GM19452 (cell line): ENCODE measurements around the gene GADL1.

ENCODE experiments used
- ATAC-seq: cut with Tn5 transposase; IDR thresholded peaks from one replicate; pipeline ENCODE4 v1.9.1; 2021; ENCODE audit not compliant: unreplicated experiment

GADL1 gene

DNA sequence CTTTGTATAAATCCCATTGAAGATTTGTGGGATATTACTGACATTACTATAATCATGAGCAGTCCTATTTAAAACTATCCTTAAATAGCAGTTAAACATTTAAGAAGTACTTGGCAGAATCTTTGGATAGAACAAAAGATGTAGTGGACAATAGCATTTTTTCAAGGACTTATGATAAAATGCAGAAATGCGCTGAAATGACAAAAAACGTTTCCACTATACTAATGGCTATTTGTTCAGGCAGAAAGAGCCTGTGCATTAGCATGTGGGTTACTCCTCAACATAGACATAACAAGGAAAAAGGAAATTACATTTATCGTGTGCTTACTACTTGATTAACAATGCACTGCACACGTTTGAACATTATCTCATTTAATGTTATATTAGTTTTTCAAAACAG is 80.7 kb downstream of the GADL1 start:
- ATAC-seq: no peak

GRCh38 chr3:30811151-30811795 is 83.2 kb downstream of the GADL1 start:
- ATAC-seq: no peak

GRCh38 chr3:30810625-30811024 is 83.8 kb downstream of the GADL1 start:
- ATAC-seq: no peak

- no peak for ATAC-seq
Observed at GRCh38 chr3:30805695-30806094, 88.8 kb downstream of the GADL1 start.

- ATAC-seq: no peak
Observed at GRCh38 chr3:30804984-30805383, 89.5 kb downstream of the GADL1 start.

DNA sequence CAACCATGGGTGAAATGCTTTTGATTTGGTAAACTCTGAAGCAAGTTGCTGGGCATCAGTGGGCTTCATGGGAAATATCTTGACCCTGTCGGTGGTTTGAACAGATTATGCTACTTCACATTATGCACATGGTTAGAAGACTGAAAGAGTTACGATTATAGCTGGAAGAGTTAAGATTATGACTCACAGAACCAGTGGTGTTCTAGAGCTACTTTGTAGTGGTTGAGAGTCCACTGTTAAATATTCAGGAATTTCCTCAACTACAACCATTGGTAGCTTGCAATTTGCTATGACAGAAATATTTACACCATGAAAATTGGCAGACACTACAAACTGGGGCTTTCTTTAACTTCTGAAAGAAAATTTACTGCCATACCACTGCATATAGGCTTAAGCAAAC is 99.3 kb downstream of the GADL1 start:
- ATAC-seq: no peak

DNA sequence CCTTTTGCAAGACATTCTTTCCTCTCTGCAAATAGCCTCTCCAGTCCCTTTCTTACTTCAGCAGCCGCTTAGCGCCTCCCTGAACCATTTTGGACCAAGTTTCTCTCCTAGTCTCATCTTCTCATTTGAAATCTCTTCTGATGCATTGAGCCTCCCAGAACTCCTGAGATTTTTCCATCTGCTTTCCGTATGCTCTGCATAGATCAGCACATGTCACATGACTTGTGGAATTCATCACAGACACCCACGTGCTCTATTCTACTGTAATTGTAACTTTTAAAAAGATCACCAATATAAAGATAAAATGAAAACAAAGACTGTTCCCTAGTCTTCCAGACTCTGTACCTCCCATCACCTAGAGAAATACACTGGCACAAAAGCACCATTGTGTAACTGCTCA is 100.7 kb downstream of the GADL1 start:
- ATAC-seq: no peak

- ATAC-seq: no peak
Observed at GRCh38 chr3:30790150-30790549, 104.3 kb downstream of the GADL1 start.

DNA sequence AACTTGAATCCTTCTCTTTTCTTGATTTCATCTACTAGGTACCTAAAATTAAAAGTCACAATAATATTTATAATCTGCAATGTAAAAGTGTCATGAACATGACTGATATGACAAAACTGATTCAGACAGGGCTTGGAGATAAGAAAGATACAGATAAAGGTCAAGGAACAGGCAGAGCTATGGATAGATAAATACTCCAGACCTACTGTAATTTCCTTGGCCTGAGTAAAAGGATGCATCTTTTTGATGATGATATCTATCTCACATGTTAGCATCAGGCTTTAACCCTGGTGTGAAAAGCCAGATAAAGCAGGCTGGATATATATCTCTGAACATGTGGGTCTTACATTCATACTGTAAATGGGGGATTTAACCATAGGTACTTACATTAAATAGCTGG is 108.1 kb downstream of the GADL1 start:
- ATAC-seq: no peak

GRCh38 chr3:30779686-30780287 is 114.7 kb downstream of the GADL1 start:
- no peak for ATAC-seq

GRCh38 chr3:30778933-30779332 is 115.5 kb downstream of the GADL1 start:
- ATAC-seq: no peak

DNA sequence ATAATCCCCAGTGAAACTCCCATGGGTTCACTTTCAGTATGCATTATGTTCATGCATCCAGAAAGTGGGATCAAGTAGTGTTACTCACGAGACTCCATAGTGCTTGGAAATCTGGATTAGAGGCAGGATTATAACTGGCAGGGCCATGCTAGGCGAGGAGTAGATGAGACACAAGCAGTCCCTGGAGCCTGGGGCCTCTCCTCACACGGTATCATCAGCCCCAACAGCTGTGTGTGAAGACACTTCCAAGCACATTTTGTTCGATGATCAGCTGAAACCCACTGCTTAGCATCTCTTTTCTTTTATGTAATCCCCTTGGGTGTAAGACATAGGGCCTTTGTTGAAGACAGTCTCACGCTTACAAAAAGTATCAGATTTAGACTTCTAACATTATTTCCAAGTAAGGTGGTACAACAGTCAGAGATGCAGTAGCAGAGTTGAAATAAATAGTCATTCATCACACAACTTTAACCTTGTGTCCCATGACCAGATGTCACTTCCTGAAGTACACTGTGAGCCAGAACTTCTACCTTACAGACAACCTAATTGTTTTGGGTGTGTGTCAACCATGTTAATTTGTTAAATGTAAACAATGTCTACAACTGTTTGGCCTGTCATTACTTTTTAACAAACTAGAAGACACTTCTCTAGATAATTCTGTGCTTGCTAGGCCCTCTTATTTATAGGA is 116.9 kb downstream of the GADL1 start:
- ATAC-seq: no peak

GRCh38 chr3:30776186-30776815 is 118.2 kb downstream of the GADL1 start:
- ATAC-seq: no peak

DNA sequence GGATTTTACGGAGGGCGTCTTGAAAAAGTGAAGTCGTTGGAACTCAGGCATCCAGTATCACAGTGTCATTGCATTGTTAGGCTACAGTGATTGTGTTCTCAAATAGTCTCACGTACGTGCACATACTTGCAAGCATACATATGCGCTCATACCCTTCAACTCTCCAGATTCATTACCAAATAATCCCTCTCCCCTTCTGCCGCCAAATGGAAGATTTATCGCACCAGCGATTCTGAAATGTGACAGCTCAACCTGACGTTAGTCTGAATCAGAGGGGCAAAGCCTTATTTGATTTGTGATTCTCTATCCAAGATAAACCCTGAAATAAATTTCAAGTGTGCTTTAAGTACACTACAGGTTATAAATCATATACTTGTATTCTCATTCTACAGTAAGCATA is 119.4 kb downstream of the GADL1 start:
- no peak for ATAC-seq

GRCh38 chr3:30774062-30774461 is 120.4 kb downstream of the GADL1 start:
- ATAC-seq: no peak

DNA sequence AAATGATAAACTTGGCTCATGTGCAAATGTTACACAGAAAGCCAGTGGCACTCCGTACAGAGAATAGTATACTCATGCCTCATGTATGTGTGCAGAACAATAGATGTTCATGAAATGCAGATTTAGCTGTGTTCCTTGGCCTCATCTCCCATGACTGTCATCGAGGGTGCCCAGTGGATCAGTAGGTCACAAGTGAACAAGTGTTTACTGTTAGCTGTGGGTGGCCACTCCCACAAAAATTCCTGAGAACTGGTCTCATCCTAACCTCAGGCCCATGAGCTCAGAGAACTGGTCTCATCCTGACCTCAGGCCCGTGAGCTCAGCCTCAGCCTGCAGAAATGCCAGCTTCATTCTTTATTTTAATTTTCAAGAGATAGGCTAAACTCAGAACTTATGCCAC is 124.1 kb downstream of the GADL1 start:
- ATAC-seq: no peak

DNA sequence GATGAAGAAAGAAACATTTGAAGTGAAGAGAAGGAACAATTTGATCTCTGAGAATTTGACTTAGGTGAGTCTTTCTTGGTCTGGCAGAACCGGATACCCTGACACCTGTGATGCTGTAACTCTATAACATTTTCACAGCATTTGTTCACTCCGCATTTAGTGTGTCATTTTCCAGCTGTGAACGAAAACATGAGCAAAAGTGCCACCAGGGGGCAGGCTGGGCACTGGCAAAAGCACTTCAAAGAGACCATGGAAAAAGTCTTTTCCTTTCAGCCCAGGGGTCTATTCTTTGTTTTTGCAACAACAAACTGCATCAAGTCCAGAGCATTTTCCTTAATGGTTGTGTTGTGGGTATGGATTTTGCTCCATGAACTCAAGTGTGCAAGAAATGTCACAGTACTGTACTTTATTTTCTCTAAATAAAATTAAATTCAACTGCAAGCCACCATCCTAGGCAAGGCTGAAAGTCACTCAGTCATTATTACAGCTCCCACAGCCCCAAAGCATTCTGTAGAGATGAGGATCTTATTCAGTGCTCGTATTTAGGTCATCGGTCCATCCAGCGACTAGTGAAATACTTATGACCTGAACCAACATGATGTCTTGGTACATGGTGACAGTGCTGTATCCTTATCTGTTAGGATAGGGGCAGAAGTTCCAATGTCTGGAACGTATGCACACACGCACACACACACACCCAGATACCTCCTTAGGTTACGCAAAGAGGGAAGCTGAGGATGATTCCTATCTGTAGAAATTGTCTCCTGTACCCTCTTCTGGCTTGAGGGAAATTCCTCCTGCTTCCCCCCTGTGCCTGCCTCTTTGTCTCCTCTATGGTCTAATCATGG is 125.5 kb downstream of the GADL1 start:
- ATAC-seq: peak; percentile 58

DNA sequence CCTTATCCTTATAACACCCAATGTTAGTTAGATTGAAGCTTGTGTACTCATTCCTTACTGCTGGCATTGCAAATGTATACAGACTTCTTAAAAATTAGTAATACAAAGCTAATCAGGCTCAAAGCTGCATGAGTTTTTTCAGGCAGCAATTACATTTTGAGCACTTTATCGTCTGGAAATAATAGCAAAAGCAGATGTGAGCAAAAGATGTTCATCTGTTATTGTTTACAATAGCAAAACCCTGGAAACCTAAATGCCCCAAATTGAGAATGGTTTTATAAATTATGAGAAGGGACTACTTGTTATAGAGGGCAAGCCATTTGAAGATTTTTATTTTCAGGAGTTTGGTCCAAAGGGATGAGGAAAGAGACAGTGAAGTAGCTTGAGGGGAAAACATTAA is 126.4 kb downstream of the GADL1 start:
- ATAC-seq: no peak

DNA sequence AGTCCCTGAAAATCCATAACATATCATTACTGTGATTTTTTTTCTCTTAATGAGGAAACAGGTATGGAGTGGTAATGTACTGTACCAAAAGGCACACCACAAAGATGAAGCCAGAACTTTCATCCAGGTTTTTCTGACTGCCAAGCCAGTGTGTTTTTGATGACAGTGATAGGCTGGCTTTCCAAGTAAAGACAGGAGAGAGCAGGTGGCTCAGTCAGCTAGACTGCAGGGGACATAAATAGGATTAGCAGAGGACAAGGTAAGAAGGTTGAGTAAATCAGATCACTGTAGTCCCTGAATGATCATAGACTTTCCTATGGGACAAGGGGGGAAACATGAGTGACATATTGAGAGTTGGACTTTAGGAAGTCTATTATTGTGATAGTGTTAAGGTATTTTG is 127.9 kb downstream of the GADL1 start:
- ATAC-seq: no peak

- ATAC-seq: no peak
Observed at GRCh38 chr3:30764891-30765290, 129.6 kb downstream of the GADL1 start.

GRCh38 chr3:30764281-30764680 is 130.2 kb downstream of the GADL1 start:
- ATAC-seq: no peak
